H1 (cell line): ENCODE measurements around the gene MEF2B. TPM values are rescaled to one million over a fixed set of nuclear protein-coding genes. Genes with fewer than 3 reads are reported as not detected.

ENCODE experiments used
- BACH1 ChIP-seq: IDR thresholded peaks from 2 replicates; pipeline ENCODE4 v1.6.1; 2012; ENCODE audit warnings: low read length, improper control_type of control experiment
- EZH2 ChIP-seq: fragments of 200-600 bp; sonication (generic); IDR thresholded peaks from 2 replicates; pipeline ENCODE4 v1.7.1; 2012; ENCODE audit warnings: low read depth, mild to moderate bottlenecking, moderate library complexity, low read length, inconsistent platforms; ENCODE audit not compliant: severe bottlenecking
- GTF2F1 ChIP-seq: IDR thresholded peaks from 2 replicates; pipeline ENCODE4 v1.6.1; 2012; ENCODE audit warnings: low read depth, low read length, improper control_type of control experiment, borderline replicate concordance
- HDAC6 ChIP-seq: IDR thresholded peaks from one replicate; pipeline ENCODE4 v1.7.1; 2012; ENCODE audit warnings: low read depth, mild to moderate bottlenecking, inconsistent platforms, low read length, moderate library complexity
- JUN ChIP-seq: IDR thresholded peaks from 2 replicates; pipeline ENCODE4 v1.6.1; 2011; ENCODE audit warnings: low read depth, mild to moderate bottlenecking, improper control_type of control experiment, low read length
- MAFK ChIP-seq: IDR thresholded peaks from 2 replicates; pipeline ENCODE4 v1.6.1; 2012; ENCODE audit warnings: low read depth, mild to moderate bottlenecking, improper control_type of control experiment, low read length
- PHF8 ChIP-seq: fragments of 200-600 bp; sonication (generic); conservative IDR thresholded peaks from 2 replicates; pipeline ENCODE4 v1.7.1; 2012; ENCODE audit warnings: low read depth, mild to moderate bottlenecking, inconsistent platforms, low read length, moderate library complexity
- POLR2A ChIP-seq, 2 experiments: IDR thresholded peaks; 1 replicate in 1 of 2; 2 replicates in 1 of 2; pipeline ENCODE4 v1.6.1; 2011; ENCODE audit warnings: low read depth in 2 of 2, low read length in 2 of 2, mild to moderate bottlenecking in 2 of 2; ENCODE audit errors: control extremely low read depth in 1 of 2
- POLR2AphosphoS5 ChIP-seq: IDR thresholded peaks from 2 replicates; pipeline ENCODE4 v1.6.1; 2011; ENCODE audit warnings: low read depth, low read length
- RBBP5 ChIP-seq: IDR thresholded peaks from 2 replicates; pipeline ENCODE4 v1.7.1; 2012; ENCODE audit warnings: low read depth, mild to moderate bottlenecking, inconsistent platforms, low read length, moderate library complexity, borderline replicate concordance
- RFX5 ChIP-seq: IDR thresholded peaks from 2 replicates; pipeline ENCODE4 v1.6.1; 2011; ENCODE audit warnings: low read depth, low read length, improper control_type of control experiment, borderline replicate concordance
- RNF2 ChIP-seq: fragments of 200-900, 300-1000 bp; sonication (generic); IDR thresholded peaks from 2 replicates; pipeline ENCODE4 v1.7.1; 2016; ENCODE audit warnings: borderline replicate concordance, low read depth, mild to moderate bottlenecking, antibody characterized with exemption, low read length; ENCODE audit not compliant: poor library complexity, severe bottlenecking; ENCODE audit errors: missing control alignments
- SIRT6 ChIP-seq: IDR thresholded peaks from one replicate; pipeline ENCODE4 v1.7.1; 2012; ENCODE audit warnings: low read length, inconsistent platforms
- SP1 ChIP-seq: IDR thresholded peaks from 2 replicates; pipeline ENCODE4 v1.6.1; 2011; ENCODE audit warnings: low read depth, low read length
- SP4 ChIP-seq: IDR thresholded peaks from 2 replicates; pipeline ENCODE4 v1.6.1; 2012; ENCODE audit warnings: low read length, inconsistent platforms
- SRF ChIP-seq: IDR thresholded peaks from 2 replicates; pipeline ENCODE4 v1.6.1; 2011; ENCODE audit warnings: mild to moderate bottlenecking, low read depth, low read length, moderate library complexity
- TAF1 ChIP-seq: IDR thresholded peaks from 2 replicates; pipeline ENCODE4 v1.6.1; 2011; ENCODE audit warnings: mild to moderate bottlenecking, low read depth, low read length
- TCF12 ChIP-seq: IDR thresholded peaks from 2 replicates; pipeline ENCODE4 v1.6.1; 2011; ENCODE audit warnings: low read depth, mild to moderate bottlenecking, low read length
- polyA plus RNA-seq, 7 experiments: library from polyadenylated mRNA; depleted of rRNA in 3 of 7; stranded (reverse) in 5 of 7; unstranded in 2 of 7; fragments of >200 nt in 5 of 7; fragments of 200-250 nt in 2 of 7; gene quantifications; 1 replicate in 5 of 7; 2 replicates in 1 of 7; 4 replicates in 1 of 7; pipeline versions ENCODE4 v1.2.1 to v1.2.3, GENCODE V29; 2011 to 2013; ENCODE audit warnings: missing spikeins in 2 of 7, mixed read lengths in 2 of 7
- total RNA-seq: library from RNA; stranded (reverse); fragmentation: NEBNext Ultra II Directional; extraction: Animal tissue kit (Norgen Biotek cat#: 25700); gene quantifications from 2 replicates; pipeline ENCODE4 v1.2.1, GENCODE V29; 2021
- TF ChIP-seq, protein P1 (sequence below): IDR thresholded peaks from 2 replicates; pipeline ENCODE4 v1.6.1; 2012; ENCODE audit warnings: inconsistent platforms
- TF ChIP-seq, protein P2 (sequence below): IDR thresholded peaks from 2 replicates; pipeline ENCODE4 v1.6.1; 2012; ENCODE audit warnings: low read length, inconsistent platforms
- TF ChIP-seq, protein P3 (sequence below): IDR thresholded peaks from 2 replicates; pipeline ENCODE4 v1.6.1; 2011; ENCODE audit warnings: low read length, improper control_type of control experiment

The MEF2B gene
- total and polyA plus RNA-seq, 2 of the 8 experiments (the other 6 are each of a cell fraction or from before 2014, with no cell fraction given): 2.8 to 3.7 TPM

DNA sequence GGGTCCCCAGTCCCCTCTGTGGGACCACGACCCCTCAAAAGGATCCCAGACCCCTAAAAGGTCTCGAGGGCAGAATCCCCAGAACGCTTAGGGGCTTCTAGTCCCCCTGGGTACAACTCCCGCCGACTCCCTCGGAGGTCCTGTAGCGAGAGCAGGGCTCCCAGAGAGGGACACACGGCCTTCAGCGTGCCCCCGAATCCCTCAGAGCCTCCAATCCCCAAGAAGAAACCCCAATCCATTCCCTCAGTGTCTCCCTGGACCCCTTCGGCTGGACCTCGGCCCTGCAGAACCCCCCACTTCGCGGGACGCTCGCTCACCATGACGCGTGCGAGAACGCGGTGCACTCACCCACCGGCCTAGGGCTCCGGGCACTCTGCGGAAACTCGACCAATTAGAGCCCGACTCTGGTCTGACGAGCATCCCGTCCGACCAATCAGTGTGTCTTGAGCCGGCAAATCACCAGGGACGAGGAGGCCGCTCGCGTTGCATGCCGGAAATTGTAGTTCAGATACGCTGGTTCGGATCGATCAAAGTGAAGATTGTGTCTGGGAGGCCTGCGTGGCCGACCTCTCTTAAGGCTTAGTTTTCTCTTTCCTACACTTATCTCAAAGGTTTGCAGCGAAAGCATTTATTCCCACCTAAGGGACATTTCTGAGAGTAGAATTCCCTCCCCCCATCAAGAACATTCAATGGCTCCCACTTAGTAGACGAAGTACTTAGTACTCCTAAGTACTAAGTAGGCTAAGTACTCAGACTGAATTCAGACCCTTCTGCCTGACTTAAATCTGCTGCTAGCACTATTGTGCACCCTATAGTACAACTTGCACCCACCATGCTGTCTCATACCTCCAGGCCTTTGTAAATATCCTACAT lies 31.7 kb downstream of the MEF2B start, which contains the start of gene TMEM161A (continued):
- TF ChIP-seq MAFK (no peak), RFX5 (no peak), POLR2AphosphoS5 (no peak; the same call in 1 of the 2 replicates), TAF1 (peak; percentile 47; the same call in 1 of the 2 replicates), EZH2 (no peak), GTF2F1 (no peak), SP4 (no peak), BACH1 (no peak), SP1 (peak; percentile 99), TCF12 (no peak), JUN (no peak), HDAC6 (no peak), RNF2 (no peak), SRF (no peak), SIRT6 (no peak), PHF8 (peak; percentile 70), RBBP5 (no peak), POLR2A (IDR thresholded peaks at IDR 0.05; ENCODE audit: control extremely low read depth in 1 of 2, low read depth in 2 of 2, low read length in 2 of 2) (peak in 1 of 2 experiments; percentile 54; a peak in 1 of 3 replicates)
- TF ChIP-seq, protein P1, sequence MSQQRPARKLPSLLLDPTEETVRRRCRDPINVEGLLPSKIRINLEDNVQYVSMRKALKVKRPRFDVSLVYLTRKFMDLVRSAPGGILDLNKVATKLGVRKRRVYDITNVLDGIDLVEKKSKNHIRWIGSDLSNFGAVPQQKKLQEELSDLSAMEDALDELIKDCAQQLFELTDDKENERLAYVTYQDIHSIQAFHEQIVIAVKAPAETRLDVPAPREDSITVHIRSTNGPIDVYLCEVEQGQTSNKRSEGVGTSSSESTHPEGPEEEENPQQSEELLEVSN: peak; percentile 82
- TF ChIP-seq, protein P2, sequence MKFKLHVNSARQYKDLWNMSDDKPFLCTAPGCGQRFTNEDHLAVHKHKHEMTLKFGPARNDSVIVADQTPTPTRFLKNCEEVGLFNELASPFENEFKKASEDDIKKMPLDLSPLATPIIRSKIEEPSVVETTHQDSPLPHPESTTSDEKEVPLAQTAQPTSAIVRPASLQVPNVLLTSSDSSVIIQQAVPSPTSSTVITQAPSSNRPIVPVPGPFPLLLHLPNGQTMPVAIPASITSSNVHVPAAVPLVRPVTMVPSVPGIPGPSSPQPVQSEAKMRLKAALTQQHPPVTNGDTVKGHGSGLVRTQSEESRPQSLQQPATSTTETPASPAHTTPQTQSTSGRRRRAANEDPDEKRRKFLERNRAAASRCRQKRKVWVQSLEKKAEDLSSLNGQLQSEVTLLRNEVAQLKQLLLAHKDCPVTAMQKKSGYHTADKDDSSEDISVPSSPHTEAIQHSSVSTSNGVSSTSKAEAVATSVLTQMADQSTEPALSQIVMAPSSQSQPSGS: no peak
- TF ChIP-seq, protein P3, sequence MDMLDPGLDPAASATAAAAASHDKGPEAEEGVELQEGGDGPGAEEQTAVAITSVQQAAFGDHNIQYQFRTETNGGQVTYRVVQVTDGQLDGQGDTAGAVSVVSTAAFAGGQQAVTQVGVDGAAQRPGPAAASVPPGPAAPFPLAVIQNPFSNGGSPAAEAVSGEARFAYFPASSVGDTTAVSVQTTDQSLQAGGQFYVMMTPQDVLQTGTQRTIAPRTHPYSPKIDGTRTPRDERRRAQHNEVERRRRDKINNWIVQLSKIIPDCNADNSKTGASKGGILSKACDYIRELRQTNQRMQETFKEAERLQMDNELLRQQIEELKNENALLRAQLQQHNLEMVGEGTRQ: no peak
